ENCODE measurements around the gene CTCF.
"Not testable (repeated sequence)": the region's sequence is repeated elsewhere in the genome, so short reads cannot be mapped to it uniquely, and the experiment has no call there.

Gene CTCF

GRCh38 chr16:67562526-67562917 is at the start of gene CTCF:
TSS of gene CTCF (plus strand) at chr16:67562526. CDS start at chr16:67610833, 48,307 bp downstream.
- DNase-seq, result no peak

- not testable (repeated sequence) for DNase-seq
These were observed 48.4 kb upstream of the CTCF start for GRCh38 chr16:67513892-67514291.

GRCh38 chr16:67514382-67514828 is 47.9 kb upstream of the CTCF start:
- peak; percentile 14 for DNase-seq

GRCh38 chr16:67516296-67517154 is 45.8 kb upstream of the CTCF start:
- DNase-seq, result no peak

GRCh38 chr16:67517155-67517445 is 45.2 kb upstream of the CTCF start:
- DNase-seq, result no peak

GRCh38 chr16:67517661-67518423 is 44.5 kb upstream of the CTCF start:
- DNase-seq, result no peak

GRCh38 chr16:67518676-67519075 is 43.6 kb upstream of the CTCF start:
- no peak for DNase-seq

- no peak for DNase-seq
These were observed 43.1 kb upstream of the CTCF start for GRCh38 chr16:67519242-67519641.

GRCh38 chr16:67521095-67521804 is 41.1 kb upstream of the CTCF start:
- peak; percentile 89 for DNase-seq

- no peak for DNase-seq
These were observed 37.0 kb upstream of the CTCF start for GRCh38 chr16:67525176-67525860.

GRCh38 chr16:67526149-67526791 is 36.1 kb upstream of the CTCF start:
- no peak for DNase-seq

GRCh38 chr16:67528222-67528869 is 34.0 kb upstream of the CTCF start, which contains the start of gene RIPOR1:
TSS of gene RIPOR1 (plus strand) at chr16:67528829. CDS start at chr16:67538447, 9,618 bp downstream.
- DNase-seq, result no peak

GRCh38 chr16:67528870-67529581 is 33.3 kb upstream of the CTCF start:
- DNase-seq, result no peak

GRCh38 chr16:67529582-67530012 is 32.7 kb upstream of the CTCF start:
- DNase-seq, result no peak

- no peak for DNase-seq
These were observed 32.0 kb upstream of the CTCF start for GRCh38 chr16:67530013-67530939.

GRCh38 chr16:67531247-67531646 is 31.1 kb upstream of the CTCF start:
- no peak for DNase-seq

GRCh38 chr16:67533024-67533560 is 29.2 kb upstream of the CTCF start:
- DNase-seq, result no peak

- DNase-seq, result not testable (repeated sequence)
These were observed 28.3 kb upstream of the CTCF start for GRCh38 chr16:67533987-67534386.

- no peak for DNase-seq
These were observed 27.9 kb upstream of the CTCF start for GRCh38 chr16:67534431-67534830.

GRCh38 chr16:67535201-67535600 is 27.1 kb upstream of the CTCF start:
- no peak for DNase-seq

All from NCI-H1436 treated with DMSO at 0.1 percent for 48 hours (cell line).